HEK293 (cell line): Measurements from ENCODE around the gene IKZF2.

Experiments
- CTCF ChIA-PET: fragments of 350-600 bp; formaldehyde crosslinking; extraction: SDS; loops from one replicate; lab custom pipeline; 2021; ENCODE audit warnings: antibody characterized with exemption; lab: Yijun Ruan, JAX
- POLR2A ChIA-PET: fragments of 300-600 bp; formaldehyde crosslinking; extraction: SDS; loops from one replicate; lab custom pipeline; 2020; ENCODE audit warnings: antibody characterized with exemption, inconsistent platforms; lab: Yijun Ruan, JAX
- H3K27ac ChIP-seq: fragments of 200-500 bp; sonication (Bioruptor generic); 2 replicates; pipeline ENCODE4 v1.5.1; 2014; ENCODE audit warnings: low read depth, low read length, control low read depth, inconsistent platforms; ENCODE audit errors: extremely low read depth
- H3K36me3 ChIP-seq, 2 experiments: fragments of 200-500 bp in 1 of 2; sonication (Bioruptor generic) in 1 of 2; 1 replicate in 1 of 2; 2 replicates in 1 of 2; pipeline ENCODE4 v1.5.1; 2014 to 2017; ENCODE audit warnings: inconsistent platforms in 2 of 2, low read length in 2 of 2; ENCODE audit not compliant: control insufficient read depth in 2 of 2, insufficient read depth in 1 of 2
- H3K4me1 ChIP-seq: fragments of 200-500 bp; sonication (Bioruptor generic); 2 replicates; pipeline ENCODE4 v1.5.1; 2014; ENCODE audit warnings: mild to moderate bottlenecking, low read length, inconsistent platforms; ENCODE audit not compliant: control insufficient read depth, insufficient read depth
- H3K4me3 ChIP-seq: 2 replicates; pipeline ENCODE4 v1.5.1; 2011; ENCODE audit warnings: low read depth, mild to moderate bottlenecking, control low read depth, low read length, moderate library complexity
- H3K9me3 ChIP-seq: fragments of 200-500 bp; sonication (Bioruptor generic); 2 replicates; pipeline ENCODE4 v1.5.1; 2014; ENCODE audit warnings: low read depth, low read length, inconsistent platforms; ENCODE audit not compliant: control insufficient read depth, insufficient read depth
- KLF1 ChIP-seq: fragments of 450-650 bp; formaldehyde crosslinking; IDR thresholded peaks from 2 replicates; pipeline ENCODE4 v1.5.1; 2016; ENCODE audit warnings: missing biosample characterization, missing genetic modification characterization
- ZBTB17 ChIP-seq: fragments of 450-650 bp; formaldehyde crosslinking; IDR thresholded peaks from 2 replicates; pipeline ENCODE4 v1.5.1; 2016; ENCODE audit warnings: missing biosample characterization, missing genetic modification characterization
- ZBTB21 ChIP-seq: fragments of 450-650 bp; formaldehyde crosslinking; IDR thresholded peaks from 2 replicates; pipeline ENCODE4 v1.5.1; 2017; ENCODE audit warnings: missing biosample characterization, missing genetic modification characterization
- ZFP3 ChIP-seq: fragments of 450-650 bp; formaldehyde crosslinking; IDR thresholded peaks from 2 replicates; pipeline ENCODE4 v1.5.1; 2016; ENCODE audit warnings: low read depth, missing biosample characterization, missing genetic modification characterization
- ZNF10 ChIP-seq: fragments of 450-650 bp; formaldehyde crosslinking; IDR thresholded peaks from 2 replicates; pipeline ENCODE4 v1.5.1; 2017; ENCODE audit warnings: missing biosample characterization, missing genetic modification characterization
- ZNF138 ChIP-seq: fragments of 450-650 bp; formaldehyde crosslinking; IDR thresholded peaks from 2 replicates; pipeline ENCODE4 v1.5.1; 2016; ENCODE audit warnings: missing biosample characterization, missing genetic modification characterization, borderline replicate concordance
- ZNF140 ChIP-seq: fragments of 450-650 bp; formaldehyde crosslinking; IDR thresholded peaks from 2 replicates; pipeline ENCODE4 v1.5.1; 2016; ENCODE audit warnings: missing biosample characterization, missing genetic modification characterization
- ZNF169 ChIP-seq: fragments of 450-650 bp; formaldehyde crosslinking; IDR thresholded peaks from 2 replicates; pipeline ENCODE4 v1.5.1; 2016; ENCODE audit warnings: missing biosample characterization, missing genetic modification characterization
- ZNF19 ChIP-seq: fragments of 450-650 bp; formaldehyde crosslinking; IDR thresholded peaks from 2 replicates; pipeline ENCODE4; 2016; ENCODE audit warnings: missing biosample characterization, missing genetic modification characterization, low read depth
- ZNF311 ChIP-seq: fragments of 450-650 bp; formaldehyde crosslinking; IDR thresholded peaks from 2 replicates; pipeline ENCODE4 v1.5.1; 2017; ENCODE audit warnings: missing biosample characterization, missing genetic modification characterization, borderline replicate concordance
- ZNF561 ChIP-seq: fragments of 450-650 bp; IDR thresholded peaks from 2 replicates; pipeline ENCODE4 v1.5.1; 2018; ENCODE audit warnings: missing biosample characterization, missing genetic modification characterization, borderline replicate concordance
- ZNF623 ChIP-seq: fragments of 450-650 bp; formaldehyde crosslinking; IDR thresholded peaks from 2 replicates; pipeline ENCODE4 v1.5.1; 2016; ENCODE audit warnings: missing biosample characterization, missing genetic modification characterization
- ZNF660 ChIP-seq: fragments of 450-650 bp; IDR thresholded peaks from 2 replicates; pipeline ENCODE4 v1.5.1; 2018; ENCODE audit warnings: missing biosample characterization, mild to moderate bottlenecking, missing genetic modification characterization
- ZNF830 ChIP-seq: fragments of 450-650 bp; IDR thresholded peaks from 2 replicates; pipeline ENCODE4 v1.5.0; 2018; ENCODE audit warnings: missing biosample characterization, missing genetic modification characterization, low read depth, mild to moderate bottlenecking, moderate library complexity
- TF ChIP-seq, protein P1 (sequence below): fragments of 450-650 bp; IDR thresholded peaks from 2 replicates; pipeline ENCODE4 v1.5.1; 2018; ENCODE audit warnings: missing biosample characterization, missing genetic modification characterization
- TF ChIP-seq, protein P2 (sequence below): fragments of 450-650 bp; formaldehyde crosslinking; IDR thresholded peaks from 2 replicates; pipeline ENCODE4 v1.5.1; 2016; ENCODE audit warnings: missing biosample characterization, missing genetic modification characterization

The IKZF2 gene

DNA sequence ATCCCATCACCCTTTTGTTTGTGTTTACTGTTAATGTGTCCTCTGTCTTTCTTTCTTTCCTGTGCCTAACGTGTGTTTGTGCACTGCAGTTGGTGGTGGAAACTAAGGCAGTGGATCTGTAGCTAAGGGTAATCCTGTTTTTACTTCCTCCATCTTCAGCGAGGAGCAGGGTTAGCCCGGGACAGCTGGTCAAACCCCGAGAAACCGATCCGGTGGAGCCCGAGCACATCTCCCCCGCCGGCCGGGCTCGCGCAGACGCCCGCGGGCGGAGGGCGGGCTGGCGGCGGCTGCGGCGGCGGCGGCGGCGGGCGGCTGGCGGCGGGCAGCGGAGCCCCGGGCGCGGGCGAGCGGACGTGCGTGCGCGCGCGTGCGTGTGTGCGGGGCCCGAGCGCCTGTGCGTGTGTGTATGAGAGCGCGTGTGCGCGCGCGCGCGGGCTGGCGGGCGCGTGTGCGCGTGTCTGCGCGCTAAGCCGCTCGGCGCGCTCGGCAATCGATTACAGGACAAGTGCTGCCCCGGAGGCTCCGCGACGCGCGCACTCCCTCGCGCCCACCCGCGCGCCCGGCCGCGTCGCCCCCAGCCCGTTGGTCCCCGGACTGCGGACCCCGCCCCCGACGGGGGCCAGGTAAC, at the start of gene IKZF2 (continued):
- TF ChIP-seq, protein P1, sequence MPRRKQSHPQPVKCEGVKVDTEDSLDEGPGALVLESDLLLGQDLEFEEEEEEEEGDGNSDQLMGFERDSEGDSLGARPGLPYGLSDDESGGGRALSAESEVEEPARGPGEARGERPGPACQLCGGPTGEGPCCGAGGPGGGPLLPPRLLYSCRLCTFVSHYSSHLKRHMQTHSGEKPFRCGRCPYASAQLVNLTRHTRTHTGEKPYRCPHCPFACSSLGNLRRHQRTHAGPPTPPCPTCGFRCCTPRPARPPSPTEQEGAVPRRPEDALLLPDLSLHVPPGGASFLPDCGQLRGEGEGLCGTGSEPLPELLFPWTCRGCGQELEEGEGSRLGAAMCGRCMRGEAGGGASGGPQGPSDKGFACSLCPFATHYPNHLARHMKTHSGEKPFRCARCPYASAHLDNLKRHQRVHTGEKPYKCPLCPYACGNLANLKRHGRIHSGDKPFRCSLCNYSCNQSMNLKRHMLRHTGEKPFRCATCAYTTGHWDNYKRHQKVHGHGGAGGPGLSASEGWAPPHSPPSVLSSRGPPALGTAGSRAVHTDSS: 0 out of 2 replicates have a peak, but pooled peaks have one; percentile 31
- peak; percentile 41; the same call in 1 of the 2 replicates for TF ChIP-seq ZNF10
- TF ChIP-seq ZFP3 (tag by site-specific recombination): no peak
- TF ChIP-seq ZNF138 (tag by site-specific recombination): no peak
- no peak for TF ChIP-seq ZNF140 (tag by site-specific recombination)
- no peak for TF ChIP-seq ZNF19 (tag by site-specific recombination)
- peak; percentile 72; the same call in 1 of the 2 replicates for TF ChIP-seq ZBTB17 (tag by site-specific recombination)
- no peak for TF ChIP-seq ZNF169 (tag by site-specific recombination)

DNA sequence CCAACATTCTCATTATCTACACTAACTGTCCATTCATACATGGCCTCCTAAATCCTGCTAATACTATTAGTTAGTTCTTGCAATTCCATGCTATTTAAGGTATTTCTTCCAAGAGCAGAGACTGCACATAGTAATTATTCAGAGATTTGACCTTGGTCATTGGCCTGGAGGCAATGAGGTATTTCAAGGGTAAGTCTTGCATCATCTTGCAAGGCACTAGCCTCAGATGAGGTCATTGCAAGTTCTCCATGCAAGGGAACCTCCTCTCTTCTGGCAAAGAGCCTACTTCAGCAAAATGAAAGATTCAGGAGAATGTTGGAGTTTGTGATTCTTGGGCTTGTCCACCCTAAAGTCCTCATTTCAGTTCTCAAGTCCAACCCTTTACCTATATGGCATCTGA, 48.5 kb upstream of the IKZF2 start:
- Histone ChIP-seq H3K9me3 (no peaks in the 10 kb centered on the region), H3K36me3 (no peaks in the 10 kb centered on the region)
- POLR2A ChIA-PET: no interaction called here
- CTCF ChIA-PET: no interaction called here
- TF ChIP-seq ZBTB21 (tag by site-specific recombination) (peak; percentile 43; the same call in 1 of the 2 replicates), ZNF660 (tag by site-specific recombination) (0 out of 2 replicates have a peak, but pooled peaks have one; percentile 28), ZNF830 (tag by site-specific recombination) (no peak)
- TF ChIP-seq, protein P2, sequence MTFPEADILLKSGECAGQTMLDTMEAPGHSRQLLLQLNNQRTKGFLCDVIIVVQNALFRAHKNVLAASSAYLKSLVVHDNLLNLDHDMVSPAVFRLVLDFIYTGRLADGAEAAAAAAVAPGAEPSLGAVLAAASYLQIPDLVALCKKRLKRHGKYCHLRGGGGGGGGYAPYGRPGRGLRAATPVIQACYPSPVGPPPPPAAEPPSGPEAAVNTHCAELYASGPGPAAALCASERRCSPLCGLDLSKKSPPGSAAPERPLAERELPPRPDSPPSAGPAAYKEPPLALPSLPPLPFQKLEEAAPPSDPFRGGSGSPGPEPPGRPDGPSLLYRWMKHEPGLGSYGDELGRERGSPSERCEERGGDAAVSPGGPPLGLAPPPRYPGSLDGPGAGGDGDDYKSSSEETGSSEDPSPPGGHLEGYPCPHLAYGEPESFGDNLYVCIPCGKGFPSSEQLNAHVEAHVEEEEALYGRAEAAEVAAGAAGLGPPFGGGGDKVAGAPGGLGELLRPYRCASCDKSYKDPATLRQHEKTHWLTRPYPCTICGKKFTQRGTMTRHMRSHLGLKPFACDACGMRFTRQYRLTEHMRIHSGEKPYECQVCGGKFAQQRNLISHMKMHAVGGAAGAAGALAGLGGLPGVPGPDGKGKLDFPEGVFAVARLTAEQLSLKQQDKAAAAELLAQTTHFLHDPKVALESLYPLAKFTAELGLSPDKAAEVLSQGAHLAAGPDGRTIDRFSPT (tag by site-specific recombination): no peak
- TF ChIP-seq, all 188 proteins: peak for 2
- Histone ChIP-seq H3K27ac (no peak overlapping the region), H3K4me1 (no peaks in the 10 kb centered on the region), H3K4me3 (no peak overlapping the region)

DNA sequence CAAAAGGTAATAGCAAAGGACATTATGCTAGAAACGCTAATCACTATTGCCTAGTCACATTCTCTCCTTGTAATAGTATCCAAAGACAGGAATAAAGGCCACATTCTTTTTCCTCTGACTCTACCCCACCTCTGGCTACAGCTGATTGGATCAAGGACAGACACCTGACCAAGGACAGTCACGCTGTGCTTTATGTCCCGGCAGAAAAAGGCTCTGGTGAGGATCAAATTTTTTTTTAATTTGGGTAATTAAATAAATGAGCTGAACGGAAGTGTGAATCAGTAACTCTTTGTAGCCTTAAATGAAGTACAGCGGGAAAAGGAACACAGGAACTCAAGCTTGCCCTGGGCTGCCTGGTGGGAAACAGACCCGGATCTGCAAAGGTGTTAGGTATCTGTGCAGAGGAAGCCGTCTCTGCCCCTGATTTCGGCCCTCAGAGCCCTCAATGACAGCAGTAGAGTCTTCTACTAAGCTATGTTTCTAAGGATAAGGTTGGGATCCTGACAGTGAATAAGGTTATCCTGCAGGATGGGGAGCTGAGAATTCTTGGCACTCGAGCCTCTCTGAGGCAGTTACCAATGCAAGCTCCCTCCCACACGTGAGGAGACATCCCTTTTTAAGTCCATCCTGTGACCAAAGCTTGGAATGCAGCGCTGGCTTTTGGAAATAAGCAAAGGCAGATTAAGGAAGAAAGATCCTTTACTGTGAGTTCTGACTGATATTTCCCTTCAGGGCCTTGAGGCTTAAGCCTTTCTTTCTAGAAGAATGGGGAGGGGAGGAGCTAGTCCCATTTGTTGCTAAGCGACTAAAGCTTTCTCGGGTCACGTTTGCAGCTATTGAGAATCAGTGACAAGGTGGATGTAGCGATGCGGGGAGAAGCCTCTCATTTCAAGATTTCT, 37.8 kb upstream of the IKZF2 start:
- CTCF ChIA-PET: no interaction called here
- no peak overlapping the region; the same call in 1 of the 2 replicates for H3K4me3 ChIP-seq
- H3K36me3 ChIP-seq: no peaks in the 10 kb centered on the region
- TF ChIP-seq ZNF311 (tag by site-specific recombination) (no peak), ZNF561 (tag by site-specific recombination) (no peak), KLF1 (tag by site-specific recombination) (no peak), ZBTB17 (tag by site-specific recombination) (no peak), ZNF623 (tag by site-specific recombination) (no peak)
- H3K9me3 ChIP-seq: no peaks in the 10 kb centered on the region
- no peaks in the 10 kb centered on the region for H3K4me1 ChIP-seq
- H3K27ac ChIP-seq: no peak overlapping the region
- POLR2A ChIA-PET: no interaction called here
